HL-60/S4 treated with retinoic acid at 250 ng/mL for 4 days and 3 days (cell line): ENCODE data around the gene THSD7A.

ENCODE experiments used
- in situ Hi-C: fragments of 300-500 bp; cut with MboI; formaldehyde crosslinking; loops from 2 replicates; pipeline ENCODE4 v1.7.0; 2022; ENCODE audit warnings: low sequenced_read_pairs

Gene THSD7A, protein sequence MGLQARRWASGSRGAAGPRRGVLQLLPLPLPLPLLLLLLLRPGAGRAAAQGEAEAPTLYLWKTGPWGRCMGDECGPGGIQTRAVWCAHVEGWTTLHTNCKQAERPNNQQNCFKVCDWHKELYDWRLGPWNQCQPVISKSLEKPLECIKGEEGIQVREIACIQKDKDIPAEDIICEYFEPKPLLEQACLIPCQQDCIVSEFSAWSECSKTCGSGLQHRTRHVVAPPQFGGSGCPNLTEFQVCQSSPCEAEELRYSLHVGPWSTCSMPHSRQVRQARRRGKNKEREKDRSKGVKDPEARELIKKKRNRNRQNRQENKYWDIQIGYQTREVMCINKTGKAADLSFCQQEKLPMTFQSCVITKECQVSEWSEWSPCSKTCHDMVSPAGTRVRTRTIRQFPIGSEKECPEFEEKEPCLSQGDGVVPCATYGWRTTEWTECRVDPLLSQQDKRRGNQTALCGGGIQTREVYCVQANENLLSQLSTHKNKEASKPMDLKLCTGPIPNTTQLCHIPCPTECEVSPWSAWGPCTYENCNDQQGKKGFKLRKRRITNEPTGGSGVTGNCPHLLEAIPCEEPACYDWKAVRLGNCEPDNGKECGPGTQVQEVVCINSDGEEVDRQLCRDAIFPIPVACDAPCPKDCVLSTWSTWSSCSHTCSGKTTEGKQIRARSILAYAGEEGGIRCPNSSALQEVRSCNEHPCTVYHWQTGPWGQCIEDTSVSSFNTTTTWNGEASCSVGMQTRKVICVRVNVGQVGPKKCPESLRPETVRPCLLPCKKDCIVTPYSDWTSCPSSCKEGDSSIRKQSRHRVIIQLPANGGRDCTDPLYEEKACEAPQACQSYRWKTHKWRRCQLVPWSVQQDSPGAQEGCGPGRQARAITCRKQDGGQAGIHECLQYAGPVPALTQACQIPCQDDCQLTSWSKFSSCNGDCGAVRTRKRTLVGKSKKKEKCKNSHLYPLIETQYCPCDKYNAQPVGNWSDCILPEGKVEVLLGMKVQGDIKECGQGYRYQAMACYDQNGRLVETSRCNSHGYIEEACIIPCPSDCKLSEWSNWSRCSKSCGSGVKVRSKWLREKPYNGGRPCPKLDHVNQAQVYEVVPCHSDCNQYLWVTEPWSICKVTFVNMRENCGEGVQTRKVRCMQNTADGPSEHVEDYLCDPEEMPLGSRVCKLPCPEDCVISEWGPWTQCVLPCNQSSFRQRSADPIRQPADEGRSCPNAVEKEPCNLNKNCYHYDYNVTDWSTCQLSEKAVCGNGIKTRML (N-terminal part only)

GRCh38 chr7:11831736-11832495 is at the start of gene THSD7A:
TSS of gene THSD7A (minus strand) at chr7:11832198. CDS start at chr7:11831946, 252 bp downstream.
- in situ Hi-C loops = loop anchor here (25.0 kb wide), 1 partner anchor 655 kb away; no protein-coding TSS in a partner anchor

DNA sequence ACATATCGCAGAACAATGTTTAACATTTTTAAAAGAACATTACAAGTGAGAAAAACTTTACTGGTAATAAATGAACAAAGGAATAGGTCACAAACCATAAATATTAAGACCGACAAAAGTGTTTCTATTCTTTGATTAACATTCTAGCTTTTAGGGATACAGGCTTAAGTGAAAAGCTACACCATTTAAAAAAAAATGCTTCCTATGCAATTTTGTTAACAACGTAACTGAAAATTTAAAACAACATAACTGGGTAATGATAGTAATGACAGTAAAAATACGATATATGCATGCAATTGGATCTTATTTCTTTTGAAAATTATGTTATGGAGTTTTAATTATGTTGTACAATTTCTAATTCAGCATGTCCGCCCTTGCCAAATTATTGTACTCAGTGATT is 49.7 kb upstream of the THSD7A start:
- in situ Hi-C loops = no loop called here

GRCh38 chr7:11875635-11876034 is 43.6 kb upstream of the THSD7A start:
- in situ Hi-C loops = no loop called here

DNA sequence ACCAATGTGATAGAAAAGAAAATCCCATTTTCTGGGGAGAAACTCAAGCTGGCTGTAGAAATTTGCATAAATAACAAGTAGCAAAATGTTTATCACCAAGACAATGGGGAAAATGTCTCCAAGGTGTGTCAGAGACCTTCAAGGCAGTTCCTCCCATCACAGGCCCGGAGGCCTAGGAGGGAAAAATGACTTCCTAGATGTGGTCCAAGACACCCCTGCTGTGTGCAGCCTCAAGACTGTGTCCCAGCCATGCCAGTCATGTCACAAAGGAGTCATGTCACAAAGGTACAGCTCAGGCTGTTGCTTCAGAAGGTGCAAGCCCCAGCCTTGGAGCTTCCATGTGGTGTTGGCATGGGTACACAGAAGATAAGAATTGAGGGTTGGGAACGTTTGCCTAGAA is 33.7 kb upstream of the THSD7A start:
- in situ Hi-C loops = no loop called here

GRCh38 chr7:11858622-11859302 is 26.8 kb upstream of the THSD7A start:
- in situ Hi-C loops = no loop called here

DNA sequence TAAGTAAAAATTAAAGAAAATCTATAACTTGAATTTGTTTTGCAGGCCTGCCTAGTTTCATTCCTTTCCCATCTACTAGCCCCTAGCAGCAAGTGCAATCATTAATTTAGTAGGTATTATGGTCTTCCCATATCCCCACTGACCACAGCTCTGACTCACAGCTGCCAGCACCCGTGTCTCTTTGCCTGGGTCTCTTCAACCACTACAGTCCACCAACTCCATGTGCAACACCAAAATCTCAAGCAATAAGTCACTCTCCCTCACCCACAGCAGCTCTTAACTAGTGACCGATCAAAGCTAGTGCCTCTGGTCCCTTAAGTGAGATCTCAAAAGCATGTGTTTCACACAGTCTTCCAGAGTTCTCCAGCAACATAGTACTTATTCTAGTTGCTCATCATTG is 26.0 kb upstream of the THSD7A start:
- in situ Hi-C loops = no loop called here

DNA sequence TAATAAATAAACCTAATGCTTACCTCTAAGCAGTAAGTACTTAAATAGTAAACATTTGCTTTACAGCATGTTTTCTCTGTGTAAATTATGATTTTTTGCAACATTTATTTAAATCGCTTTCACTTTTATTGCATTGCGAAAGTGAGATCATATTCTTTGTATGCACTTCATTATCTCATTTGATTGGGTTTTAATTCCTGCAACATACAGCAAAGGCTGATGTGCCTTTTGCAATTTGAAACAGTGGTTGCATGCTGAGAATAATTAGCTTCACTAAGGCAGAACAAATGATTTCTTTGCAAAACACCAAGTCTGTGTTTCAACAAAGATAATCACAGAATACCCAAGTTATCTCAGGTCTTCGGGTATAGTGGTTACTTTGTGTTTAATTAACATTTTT is 16.3 kb upstream of the THSD7A start:
- in situ Hi-C loops = loop anchor here (25.0 kb wide), 1 partner anchor 639 kb away; no protein-coding TSS in a partner anchor

GRCh38 chr7:11847336-11847735 is 15.3 kb upstream of the THSD7A start:
- in situ Hi-C loops = loop anchor here (25.0 kb wide), 1 partner anchor 640 kb away; no protein-coding TSS in a partner anchor

DNA sequence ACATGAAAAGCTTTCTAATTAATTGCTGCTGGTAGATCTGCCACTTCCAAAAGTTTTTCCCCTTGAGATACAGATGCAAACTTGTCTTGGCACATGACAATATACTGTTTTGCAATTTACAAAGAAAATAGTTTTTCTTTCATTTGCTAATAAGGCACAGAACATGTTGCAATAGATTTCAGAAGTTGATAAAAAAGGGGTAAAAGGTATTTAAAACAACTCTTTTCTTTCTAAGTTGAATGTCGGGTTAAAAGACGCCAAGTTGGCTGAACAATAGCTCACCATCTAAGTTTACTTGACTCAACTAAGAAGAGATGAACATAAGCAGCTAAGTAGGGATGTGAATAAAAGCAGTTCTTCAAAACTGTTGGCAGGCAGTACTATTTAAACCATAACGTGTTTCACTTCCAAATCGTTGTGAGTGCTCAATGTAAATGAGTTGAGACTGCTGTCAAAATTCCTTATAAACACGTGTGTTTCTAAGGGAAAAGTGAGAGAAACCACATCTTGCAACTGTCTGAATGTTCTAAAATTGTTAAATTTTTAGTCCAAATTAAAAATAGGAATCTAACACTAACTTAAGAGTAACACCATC is 14.5 kb upstream of the THSD7A start:
- in situ Hi-C loops = loop anchor here (25.0 kb wide), 1 partner anchor 641 kb away; no protein-coding TSS in a partner anchor

DNA sequence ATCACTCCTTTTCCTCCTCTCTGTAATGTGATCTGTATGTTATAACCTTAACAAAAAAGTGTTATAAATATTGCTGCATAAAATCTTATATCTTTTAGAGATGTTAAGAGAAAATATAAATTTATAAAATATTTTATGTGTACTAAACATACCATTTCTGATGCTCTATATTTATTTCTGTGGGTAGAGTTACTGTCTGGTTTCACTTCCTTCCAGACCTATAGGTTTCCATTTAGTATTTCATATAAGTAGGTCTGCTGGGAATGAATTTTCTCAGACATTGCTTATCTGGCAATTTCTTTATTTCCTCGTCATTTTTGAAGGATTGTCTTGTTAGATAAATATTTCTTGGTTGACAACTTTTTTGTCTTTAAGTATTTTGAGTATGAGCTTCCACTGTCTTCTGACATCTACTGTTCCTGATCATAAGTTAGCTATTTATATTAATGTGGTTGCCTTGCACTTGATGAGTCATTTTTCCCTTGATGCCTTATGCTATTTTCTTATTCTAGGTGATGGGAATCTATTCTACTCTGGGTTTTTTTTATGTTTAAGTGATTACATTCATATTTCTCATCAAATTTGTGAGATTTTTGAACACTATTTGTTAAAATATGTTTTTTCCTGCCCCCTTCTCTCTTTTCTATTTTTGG is 11.2 kb upstream of the THSD7A start:
- in situ Hi-C loops = loop anchor here (25.0 kb wide), 1 partner anchor 644 kb away; no protein-coding TSS in a partner anchor

DNA sequence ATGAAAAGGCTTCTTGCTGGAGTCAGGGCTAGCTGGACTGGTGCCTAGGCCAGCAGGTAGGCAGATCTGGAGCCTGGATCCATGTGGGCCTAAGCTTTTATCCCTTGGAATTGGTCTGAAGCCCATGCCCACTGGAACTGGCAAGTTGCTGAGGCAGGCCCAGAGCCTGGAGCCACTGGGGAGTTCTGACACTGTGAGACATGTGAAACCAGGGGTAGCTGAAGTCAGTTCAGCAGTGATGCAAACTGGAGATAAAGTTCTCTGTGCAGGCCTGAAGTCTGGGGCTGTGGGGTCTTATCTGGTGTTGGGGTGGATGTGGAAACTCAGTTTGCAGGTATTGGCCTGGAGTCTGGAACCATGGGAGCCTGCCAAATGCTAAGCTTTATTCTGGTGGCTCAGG is 9.7 kb upstream of the THSD7A start:
- in situ Hi-C loops = loop anchor here (25.0 kb wide), 1 partner anchor 646 kb away; no protein-coding TSS in a partner anchor

GRCh38 chr7:11835260-11835659 is 3.3 kb upstream of the THSD7A start:
- in situ Hi-C loops = loop anchor here (25.0 kb wide), 1 partner anchor 652 kb away; no protein-coding TSS in a partner anchor

- in situ Hi-C loops = loop anchor here (25.0 kb wide), 1 partner anchor 654 kb away; no protein-coding TSS in a partner anchor
Observed at GRCh38 chr7:11833431-11833830, 1.4 kb upstream of the THSD7A start.

GRCh38 chr7:11831156-11831735 is 752 bp downstream of the THSD7A start:
- in situ Hi-C loops = loop anchor here (25.0 kb wide), 1 partner anchor 656 kb away; no protein-coding TSS in a partner anchor

DNA sequence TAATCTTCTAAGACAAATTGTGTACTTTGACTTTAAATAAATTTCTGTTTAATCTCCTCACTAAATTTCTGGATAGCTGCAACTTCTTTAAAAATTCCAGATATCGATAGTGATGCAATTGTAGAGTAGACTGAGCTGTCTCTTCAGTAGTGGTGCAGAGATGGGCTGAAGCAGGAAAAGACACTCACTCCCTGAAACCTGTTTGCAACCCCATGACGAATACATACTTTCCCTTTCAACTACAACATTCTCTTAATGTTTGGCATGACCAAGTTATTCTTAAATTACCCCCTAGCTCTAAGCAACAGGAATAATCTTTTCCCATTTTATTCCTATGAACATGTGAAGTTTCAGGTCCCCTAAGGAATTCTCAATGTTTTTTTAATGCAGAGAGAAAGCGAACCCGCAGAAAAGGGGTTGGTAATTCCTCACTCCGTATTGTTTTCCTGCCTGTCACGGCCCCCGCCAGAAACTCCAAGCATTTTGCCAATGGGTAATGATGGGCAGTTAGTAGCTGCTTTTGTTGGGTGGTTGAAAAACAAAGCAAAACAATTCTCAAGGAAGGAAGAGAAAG is 1.3 kb downstream of the THSD7A start:
- in situ Hi-C loops = loop anchor here (25.0 kb wide), 1 partner anchor 657 kb away; no protein-coding TSS in a partner anchor

DNA sequence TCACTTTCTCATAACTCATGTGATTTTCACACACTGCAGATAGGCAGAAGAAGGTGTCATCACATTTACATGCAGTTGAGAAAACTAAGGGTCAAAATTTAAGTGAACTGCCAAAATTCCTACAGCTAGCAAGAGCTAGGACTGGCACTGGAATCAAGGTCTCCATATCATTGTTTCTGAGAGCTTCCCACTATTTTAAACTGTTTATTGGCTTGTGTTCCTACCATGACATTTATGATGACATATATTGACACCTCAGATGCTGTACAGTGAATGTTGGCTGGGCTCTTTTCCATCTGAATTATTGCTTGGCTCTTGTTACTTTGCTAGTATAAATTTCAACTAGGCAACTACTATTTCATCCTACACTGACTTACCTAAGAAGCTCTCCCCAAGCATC is 2.0 kb downstream of the THSD7A start:
- in situ Hi-C loops = loop anchor here (25.0 kb wide), 1 partner anchor 657 kb away; no protein-coding TSS in a partner anchor

- in situ Hi-C loops = no loop called here
Observed at GRCh38 chr7:11819947-11820346, 12.1 kb downstream of the THSD7A start.
